GM12878 (cell line): ENCODE data around the gene KRT31.
"Not testable (repeated sequence)": the region's sequence is repeated elsewhere in the genome, so short reads cannot be mapped to it uniquely, and the experiment has no call there.

Experiments used
- CHD2 ChIP-seq: IDR thresholded peaks from 2 replicates; pipeline ENCODE4 v1.6.1; 2011; ENCODE audit warnings: low read depth, low read length, improper control_type of control experiment, borderline replicate concordance
- JUND ChIP-seq: IDR thresholded peaks from 2 replicates; pipeline ENCODE4 v1.6.1; 2012; ENCODE audit warnings: low read depth, mild to moderate bottlenecking, low read length, improper control_type of control experiment, moderate library complexity
- PRDM15 ChIP-seq: fragments of 450-650 bp; formaldehyde crosslinking; IDR thresholded peaks from 2 replicates; pipeline ENCODE4 v1.4.0; 2020; ENCODE audit warnings: mild to moderate bottlenecking, moderate library complexity
- SUZ12 ChIP-seq: fragments of 200-600 bp; sonication (generic); IDR thresholded peaks from one replicate; pipeline ENCODE4 v1.6.1; 2018; ENCODE audit warnings: antibody characterized with exemption, mild to moderate bottlenecking; ENCODE audit not compliant: unreplicated experiment

- not testable (repeated sequence) for TF ChIP-seq PRDM15 (CRISPR knock-in tag); CHD2; JUND; SUZ12
These were observed 15.5 kb downstream of the KRT31 start, which contains the start of gene KRT34 for GRCh38 chr17:41381943-41382342.
